Gastrocnemius medialis (tissue), 4 donors: ENCODE data around the gene SRRM3. TPM values are rescaled to one million over a fixed set of nuclear protein-coding genes. Genes with fewer than 3 reads are reported as not detected.
"Not testable (repeated sequence)": the region's sequence is repeated elsewhere in the genome, so short reads cannot be mapped to it uniquely, and the experiment has no call there.

Experiments used
- ATAC-seq, 2 donors: fragments of 150-250 bp; one replicate each; pipeline ENCODE4 v1.9.1; 2016
- DNase-seq, 2 donors: peaks; one replicate each; pipeline ENCODE4 v3.0.0-alpha.2; 2019
- H3K27ac ChIP-seq, 4 donors: fragments of 200-600 bp; sonication (generic); 1 replicate in 1 of 4; 2 replicates in 3 of 4; pipeline ENCODE4 v1.5.1; 2016 to 2018; ENCODE audit warnings: mild to moderate bottlenecking in 2 of 4, moderate library complexity in 1 of 4
- H3K27me3 ChIP-seq, 3 donors: fragments of 200-600 bp; sonication (generic) in 2 of 3; 1 replicate in 1 of 3; 2 replicates in 2 of 3; pipeline versions ENCODE4 v1.5.1 to v1.6.0; 2016 to 2019; ENCODE audit warnings: mild to moderate bottlenecking in 1 of 3, moderate library complexity in 1 of 3
- H3K36me3 ChIP-seq, 2 donors: fragments of 200-600 bp; sonication (generic) in 1 of 2; one replicate each; pipeline ENCODE4 v1.5.1; 2017 to 2018
- H3K4me1 ChIP-seq, 2 donors: fragments of 200-600 bp; sonication (generic) in 1 of 2; one replicate each; pipeline ENCODE4 v1.5.1; 2016 to 2017; ENCODE audit warnings: mild to moderate bottlenecking in 2 of 2
- H3K4me3 ChIP-seq, 4 donors: fragments of 200-600 bp; sonication (generic) in 3 of 4; 1 replicate in 1 of 4; 2 replicates in 3 of 4; pipeline ENCODE4 v1.5.1; 2016 to 2019; ENCODE audit warnings: mild to moderate bottlenecking in 2 of 4
- H3K9me3 ChIP-seq, 3 donors: fragments of 200-600 bp; sonication (generic) in 2 of 3; 1 replicate in 1 of 3; 2 replicates in 2 of 3; pipeline ENCODE4 v1.5.1; 2016 to 2019
- CTCF ChIP-seq, 5 experiments: fragments of 450-650 bp in 3 of 5; fragments of 200-600 bp in 2 of 5; sonication (generic) in 2 of 5; IDR thresholded peaks in 4 of 5; conservative IDR thresholded peaks in 1 of 5; 1 replicate in 4 of 5; 2 replicates in 1 of 5; pipeline ENCODE4 v1.5.1; 2016 to 2019; ENCODE audit warnings: antibody characterized with exemption in 5 of 5, mild to moderate bottlenecking in 3 of 5, moderate library complexity in 3 of 5
- POLR2A ChIP-seq, 2 donors: fragments of 450-650 bp; IDR thresholded peaks; one replicate each; pipeline ENCODE4 v1.6.1; 2017; ENCODE audit warnings: antibody characterized with exemption in 2 of 2, mild to moderate bottlenecking in 2 of 2, moderate library complexity in 2 of 2
- in situ Hi-C, 4 donors: fragments of 200-750 bp; cut with MboI; loops; one replicate each; pipeline versions ENCODE4 v1.15.0 to v1.8.0; 2017; ENCODE audit warnings: low sequenced_read_pairs in 4 of 4
- intact Hi-C: fragments of 100-400 bp; cut with DNase I; formaldehyde crosslinking; loops from one replicate; pipeline ENCODE4 v1.15.1; 2023; ENCODE audit warnings: low total_unique reads
- total RNA-seq, 4 donors: library from RNA; depleted of rRNA; stranded (reverse); fragments of >200 nt; gene quantifications; one replicate each; pipeline versions ENCODE4 v1.1.0 to v1.2.3, GENCODE V29; 2016

Gene SRRM3
- total RNA-seq, 4 donors from 2014 or later: 0.53 to 1.2 (median 0.84) TPM

- in situ Hi-C loops: no loop called here
- no peak for ATAC-seq
Observed at GRCh38 chr7:76268376-76268775, 66.7 kb downstream of the SRRM3 start.

GRCh38 chr7:76269895-76270294 is 68.2 kb downstream of the SRRM3 start:
- intact Hi-C loops (no loop called here), in situ Hi-C loops (loop anchor here in 1 of 4 donors (10.0 kb wide), 1 partner anchor 85 kb away; no protein-coding TSS in a partner anchor)
- Histone ChIP-seq H3K27ac (no peak overlapping the region), H3K9me3 (no peaks in the 10 kb centered on the region), H3K4me1 (peaks cover 0 to 5% of the 10 kb centered on the region in 2 donors), H3K4me3 (no peak overlapping the region), H3K27me3 (peaks cover 22 to 40% (median 24%) of the 10 kb centered on the region in 3 donors), H3K36me3 (no peaks in the 10 kb centered on the region)
- TF ChIP-seq POLR2A (IDR thresholded peaks at IDR 0.05) (no peak), CTCF (IDR thresholded peaks at IDR 0.05 in 4 of 5, conservative IDR thresholded peaks at IDR 0.05 in 1 of 5) (no peak)
- no peak for DNase-seq
- no peak for ATAC-seq

More at GRCh38 chr7:76268376-76268775, 66.7 kb downstream of the SRRM3 start:
- Histone ChIP-seq H3K27ac (no peak overlapping the region), H3K9me3 (no peaks in the 10 kb centered on the region), H3K4me3 (no peak overlapping the region), H3K27me3 (peaks cover 22 to 39% (median 24%) of the 10 kb centered on the region in 3 donors), H3K36me3 (no peaks in the 10 kb centered on the region), H3K4me1 (peaks cover 0 to 5% of the 10 kb centered on the region in 2 donors)
- DNase-seq: no peak
- intact Hi-C loops: no loop called here
- TF ChIP-seq POLR2A (IDR thresholded peaks at IDR 0.05) (no peak), CTCF (IDR thresholded peaks at IDR 0.05 in 4 of 5, conservative IDR thresholded peaks at IDR 0.05 in 1 of 5) (no peak)

- intact Hi-C loops, DNase-seq, H3K27ac ChIP-seq, ATAC-seq, H3K4me1 ChIP-seq, H3K9me3 ChIP-seq, H3K4me3 ChIP-seq, H3K36me3 ChIP-seq: not testable (repeated sequence)
- H3K27me3 ChIP-seq: peaks cover 22 to 40% (median 24%) of the 10 kb centered on the region in 3 donors
- in situ Hi-C loops: loop anchor here in 1 of 4 donors (10.0 kb wide), 1 partner anchor 87 kb away; no protein-coding TSS in a partner anchor
Observed at GRCh38 chr7:76271384-76271783, 69.7 kb downstream of the SRRM3 start.

- no peak for TF ChIP-seq POLR2A (IDR thresholded peaks at IDR 0.05)
- TF ChIP-seq CTCF (IDR thresholded peaks at IDR 0.05 in 4 of 5, conservative IDR thresholded peaks at IDR 0.05 in 1 of 5): no peak
- H3K27ac ChIP-seq: no peak overlapping the region
- H3K4me3 ChIP-seq: no peak overlapping the region
- peaks cover 15 to 33% (median 17%) of the 10 kb centered on the region in 3 donors for H3K27me3 ChIP-seq
- intact Hi-C loops (no loop called here), in situ Hi-C loops (loop anchor here in 1 of 4 donors (10.0 kb wide), 1 partner anchor 87 kb away; no protein-coding TSS in a partner anchor)
- no peaks in the 10 kb centered on the region for H3K9me3 ChIP-seq
- no peaks in the 10 kb centered on the region for H3K4me1 ChIP-seq
- DNase-seq (no peak), ATAC-seq (no peak)
- no peaks in the 10 kb centered on the region for H3K36me3 ChIP-seq
Observed at GRCh38 chr7:76272142-76272541, 70.4 kb downstream of the SRRM3 start.

- H3K36me3 ChIP-seq: no peaks in the 10 kb centered on the region
- in situ Hi-C loops: loop anchor here in 1 of 4 donors (10.0 kb wide), 1 partner anchor 88 kb away; no protein-coding TSS in a partner anchor
- H3K4me3 ChIP-seq: no peak overlapping the region
- intact Hi-C loops: no loop called here
- H3K27ac ChIP-seq: no peak overlapping the region
- no peak for DNase-seq
- no peaks in the 10 kb centered on the region for H3K9me3 ChIP-seq
- H3K4me1 ChIP-seq: no peaks in the 10 kb centered on the region
- ATAC-seq: no peak
- H3K27me3 ChIP-seq: peaks cover 8 to 25% (median 12%) of the 10 kb centered on the region in 3 donors
- TF ChIP-seq POLR2A (IDR thresholded peaks at IDR 0.05) (no peak), CTCF (IDR thresholded peaks at IDR 0.05 in 4 of 5, conservative IDR thresholded peaks at IDR 0.05 in 1 of 5) (no peak)
Observed at GRCh38 chr7:76272851-76273497, 71.3 kb downstream of the SRRM3 start.
